ENCODE measurements around the gene CEP104.

DNA sequence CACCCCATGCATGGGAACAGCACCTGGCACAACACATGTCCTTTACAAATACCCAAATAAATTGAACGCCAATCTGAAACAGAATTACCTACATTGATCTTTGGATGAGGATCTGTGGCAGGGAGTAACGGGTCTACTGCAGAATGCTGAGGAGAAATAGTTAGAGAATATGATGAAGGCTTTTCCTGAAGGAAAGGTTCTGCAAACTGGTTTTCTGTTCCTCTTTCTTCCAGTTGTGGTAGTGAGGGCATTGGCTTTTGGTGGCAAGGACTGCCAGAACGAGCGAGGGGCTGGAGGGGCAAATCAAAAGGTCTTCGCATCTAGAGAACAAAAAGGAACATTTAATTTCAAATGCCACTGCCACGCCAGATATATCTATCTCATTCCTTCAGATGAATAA lies 19.8 kb downstream of the CEP104 start:
- TF ChIP-seq CTCF (IDR thresholded peaks at IDR 0.05; ENCODE audit: poor library complexity) (no peak), EZH2phosphoT487 (IDR thresholded peaks at IDR 0.05; ENCODE audit: low read depth, severe bottlenecking, unreplicated experiment) (no peak)
